SK-N-SH (cell line): ENCODE results near the gene OR4N5. TPM values are rescaled to one million over a fixed set of nuclear protein-coding genes. Genes with fewer than 3 reads are reported as not detected.

Experiments used
- CTCF ChIA-PET: fragments of 300-600, 350-600 bp; formaldehyde crosslinking; extraction: SDS; loops from one replicate; lab custom pipeline; 2021; lab: Yijun Ruan, JAX
- POLR2A ChIA-PET: fragments of 350-600 bp; sonication (Branson Sonifier 250); formaldehyde crosslinking; extraction: SDS; loops from one replicate; lab custom pipeline; 2020; ENCODE audit warnings: antibody characterized with exemption, inconsistent platforms; lab: Yijun Ruan, JAX
- DNase-seq: peaks from one replicate; pipeline ENCODE4 v3.0.0; 2012
- H2AFZ ChIP-seq: fragments of 200-600 bp; sonication (generic); 2 replicates; pipeline ENCODE4 v1.8.1; 2016; ENCODE audit warnings: antibody characterized with exemption, mild to moderate bottlenecking, low read depth
- H3F3A ChIP-seq: fragments of 200-600 bp; sonication (generic); replicated peaks from 2 replicates; pipeline ENCODE3; 2016; ENCODE audit warnings: antibody characterized with exemption, mild to moderate bottlenecking; ENCODE audit not compliant: insufficient read depth
- H3K27ac ChIP-seq, 2 experiments: fragments of 200-500 bp in 1 of 2; fragments of 200-600 bp in 1 of 2; sonication (Bioruptor generic) in 1 of 2; sonication (generic), shearing (Covaris generic) in 1 of 2; 2 replicates each; pipeline versions ENCODE4 v1.5.1 to v1.6.1; 2014 to 2016; ENCODE audit warnings: low read depth in 2 of 2, inconsistent platforms in 1 of 2, low read length in 1 of 2, mild to moderate bottlenecking in 1 of 2, mixed read lengths in 1 of 2
- H3K27me3 ChIP-seq: fragments of 200-600 bp; sonication (generic), shearing (Covaris generic); 2 replicates; pipeline ENCODE4 v1.6.1; 2016; ENCODE audit warnings: mixed run types; ENCODE audit not compliant: insufficient read depth
- H3K36me3 ChIP-seq, 2 experiments: fragments of 200-500 bp in 1 of 2; fragments of 200-600 bp in 1 of 2; sonication (Bioruptor generic) in 1 of 2; sonication (generic) in 1 of 2; replicated peaks in 1 of 2; 2 replicates each; pipeline versions ENCODE3 to v1.5.1; 2014 to 2016; ENCODE audit warnings: low read length in 1 of 2, mild to moderate bottlenecking in 1 of 2; ENCODE audit not compliant: insufficient read depth in 2 of 2, control insufficient read depth in 1 of 2
- H3K4me1 ChIP-seq, 2 experiments: fragments of 200-500 bp in 1 of 2; fragments of 200-600 bp in 1 of 2; sonication (Bioruptor generic) in 1 of 2; sonication (generic), shearing (Covaris generic) in 1 of 2; 2 replicates each; pipeline versions ENCODE4 v1.5.1 to v1.6.1; 2014 to 2016; ENCODE audit warnings: low read depth in 1 of 2, low read length in 1 of 2, mixed run types in 1 of 2; ENCODE audit not compliant: insufficient read depth in 2 of 2, control insufficient read depth in 1 of 2
- H3K4me2 ChIP-seq: fragments of 200-600 bp; sonication (generic), shearing (Covaris generic); 2 replicates; pipeline ENCODE4 v1.6.1; 2017; ENCODE audit warnings: mixed run types
- H3K4me3 ChIP-seq, 2 experiments: fragments of 200-500 bp in 1 of 2; fragments of 200-600 bp in 1 of 2; sonication (Bioruptor generic) in 1 of 2; sonication (generic), shearing (Covaris generic) in 1 of 2; 2 replicates each; pipeline versions ENCODE4 v1.5.1 to v1.8.1; 2014 to 2016; ENCODE audit warnings: low read depth in 2 of 2, inconsistent platforms in 1 of 2, low read length in 1 of 2, mild to moderate bottlenecking in 1 of 2, mixed read lengths in 1 of 2, moderate library complexity in 1 of 2
- H3K79me2 ChIP-seq: fragments of 200-600 bp; sonication (generic); 2 replicates; pipeline ENCODE4 v1.8.1; 2017; ENCODE audit warnings: mild to moderate bottlenecking; ENCODE audit not compliant: insufficient read depth
- H3K9ac ChIP-seq: fragments of 200-600 bp; sonication (generic); 2 replicates; pipeline ENCODE4 v1.6.1; 2017; ENCODE audit warnings: mixed run types
- H3K9me2 ChIP-seq: fragments of 200-600 bp; sonication (generic); 2 replicates; pipeline ENCODE4 v1.6.1; 2017; ENCODE audit warnings: mixed run types
- H3K9me3 ChIP-seq: fragments of 200-600 bp; sonication (generic); 2 replicates; pipeline ENCODE4 v1.6.1; 2017; ENCODE audit warnings: mixed run types, mild to moderate bottlenecking, moderate library complexity
- H4K20me1 ChIP-seq: fragments of 200-600 bp; sonication (generic); 2 replicates; pipeline ENCODE4 v1.6.1; 2017; ENCODE audit warnings: mild to moderate bottlenecking, mixed run types; ENCODE audit not compliant: insufficient read depth
- CHD2 ChIP-seq: fragments of 150-350 bp; IDR thresholded peaks from 2 replicates; pipeline ENCODE4 v1.6.1; 2018; ENCODE audit warnings: low read length; ENCODE audit not compliant: partially characterized antibody
- CTCF ChIP-seq: fragments of 200-600 bp; sonication (generic); IDR thresholded peaks from 2 replicates; pipeline ENCODE4 v1.6.1; 2017; ENCODE audit warnings: antibody characterized with exemption, mild to moderate bottlenecking, moderate library complexity
- EZH2phosphoT487 ChIP-seq: fragments of 200-600 bp; sonication (generic); IDR thresholded peaks from 2 replicates; pipeline ENCODE4 v1.6.1; 2017; ENCODE audit warnings: low read depth, mixed run types, mild to moderate bottlenecking, antibody characterized with exemption, moderate library complexity, borderline replicate concordance
- FOXJ3 ChIP-seq: sonication (generic); formaldehyde crosslinking; IDR thresholded peaks from 2 replicates; pipeline ENCODE4 v1.5.1; 2020; ENCODE audit warnings: mild to moderate bottlenecking, missing genetic modification reagents
- GABPA ChIP-seq: IDR thresholded peaks from 2 replicates; pipeline ENCODE4 v1.4.0; 2012; ENCODE audit warnings: low read depth, mild to moderate bottlenecking
- IRF3 ChIP-seq: fragments of 150-350 bp; IDR thresholded peaks from 2 replicates; pipeline ENCODE4 v1.6.1; 2016; ENCODE audit warnings: mild to moderate bottlenecking, low read depth, low read length
- RAD21 ChIP-seq: IDR thresholded peaks from 2 replicates; pipeline ENCODE4 v1.6.1; 2012; ENCODE audit warnings: mild to moderate bottlenecking, low read length
- RCOR1 ChIP-seq: fragments of 150-350 bp; IDR thresholded peaks from 2 replicates; pipeline ENCODE4 v1.6.1; 2017; ENCODE audit warnings: antibody characterized with exemption, low read length
- TCF12 ChIP-seq: IDR thresholded peaks from 2 replicates; pipeline ENCODE4 v1.4.0; 2012
- TEAD4 ChIP-seq: IDR thresholded peaks from 2 replicates; pipeline ENCODE4 v1.4.0; 2012; ENCODE audit warnings: mild to moderate bottlenecking, borderline replicate concordance; ENCODE audit not compliant: insufficient read depth
- WGBS: methylation state at CpG from one replicate; pipeline ENCODE4 v1.1.6; 2017; ENCODE audit warnings: low lambda C conversion rate; 5-methylcytosine and 5-hydroxymethylcytosine counted together
- polyA plus RNA-seq, 3 experiments: library from polyadenylated mRNA; depleted of rRNA; stranded (reverse); fragments of >200 nt; gene quantifications; 2 replicates each; pipeline ENCODE4 v1.2.3, GENCODE V29; 2012
- TF ChIP-seq, protein P1 (sequence below): IDR thresholded peaks from 2 replicates; pipeline ENCODE4 v1.4.0; 2012; ENCODE audit warnings: low read depth, borderline replicate concordance
- TF ChIP-seq, protein P2 (sequence below): IDR thresholded peaks from 2 replicates; pipeline ENCODE4 v1.4.0; 2012; ENCODE audit warnings: low read depth
- TF ChIP-seq, protein P3 (sequence below): IDR thresholded peaks from 2 replicates; pipeline ENCODE4 v1.6.1; 2012; ENCODE audit warnings: mild to moderate bottlenecking, low read depth, low read length, moderate library complexity

Gene OR4N5
- polyA plus RNA-seq, 1 of the 3 experiments (the other 2 are of a cell fraction), result not detected

DNA sequence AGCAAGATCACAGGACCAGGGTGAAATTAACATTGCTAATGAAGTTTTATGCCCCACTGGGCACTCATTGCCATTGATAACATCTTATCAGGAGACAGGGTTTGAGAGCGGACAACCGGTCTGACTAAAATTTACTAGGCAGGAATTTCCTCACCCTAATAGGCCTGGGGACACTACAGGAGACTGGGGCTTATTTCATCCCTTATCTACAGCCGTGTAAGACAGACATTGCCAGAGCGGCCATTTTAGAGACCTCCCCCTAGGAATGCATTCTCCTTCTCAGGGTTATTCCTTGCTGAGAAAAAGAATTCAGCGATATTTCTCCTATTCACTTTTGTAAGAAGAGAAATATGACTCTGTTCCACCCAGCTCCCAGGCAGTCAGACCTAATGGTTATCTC lies 19.8 kb upstream of the OR4N5 start (continued):
- TF ChIP-seq TEAD4, result no peak
- TF ChIP-seq CHD2, result no peak

DNA sequence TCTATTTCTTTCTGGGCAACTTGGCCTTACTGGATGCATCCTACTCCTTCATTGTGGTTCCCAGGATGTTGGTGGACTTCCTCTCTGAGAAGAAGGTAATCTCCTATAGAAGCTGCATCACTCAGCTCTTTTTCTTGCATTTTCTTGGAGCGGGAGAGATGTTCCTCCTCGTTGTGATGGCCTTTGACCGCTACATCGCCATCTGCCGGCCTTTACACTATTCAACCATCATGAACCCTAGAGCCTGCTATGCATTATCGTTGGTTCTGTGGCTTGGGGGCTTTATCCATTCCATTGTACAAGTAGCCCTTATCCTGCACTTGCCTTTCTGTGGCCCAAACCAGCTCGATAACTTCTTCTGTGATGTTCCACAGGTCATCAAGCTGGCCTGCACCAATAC lies 5.3 kb downstream of the OR4N5 start:
- Histone ChIP-seq H2AFZ (no peak overlapping the region), H3K27me3 (peaks cover 6% of the 10 kb centered on the region; the same call in 1 of the 2 replicates), H3K79me2 (no peaks in the 10 kb centered on the region), H3F3A (no peaks in the 10 kb centered on the region), H3K36me3 (no peaks in the 10 kb centered on the region), H3K4me3 (no peak overlapping the region), H3K9ac (no peak overlapping the region), H4K20me1 (no peaks in the 10 kb centered on the region), H3K4me2 (no peak overlapping the region), H3K9me2 (no peaks in the 10 kb centered on the region), H3K4me1 (no peaks in the 10 kb centered on the region), H3K9me3 (no peaks in the 10 kb centered on the region; the same call in 1 of the 2 replicates), H3K27ac (no peak overlapping the region)
- ChIA-PET POLR2A (no interaction called here), CTCF (interaction anchor here (0.8 kb wide), 1 partner anchor 86 kb away, joined by 3 read pairs; no protein-coding TSS in a partner anchor)
- TF ChIP-seq RAD21, result no peak
- peak; percentile 29 for TF ChIP-seq CTCF
- TF ChIP-seq, protein P1, sequence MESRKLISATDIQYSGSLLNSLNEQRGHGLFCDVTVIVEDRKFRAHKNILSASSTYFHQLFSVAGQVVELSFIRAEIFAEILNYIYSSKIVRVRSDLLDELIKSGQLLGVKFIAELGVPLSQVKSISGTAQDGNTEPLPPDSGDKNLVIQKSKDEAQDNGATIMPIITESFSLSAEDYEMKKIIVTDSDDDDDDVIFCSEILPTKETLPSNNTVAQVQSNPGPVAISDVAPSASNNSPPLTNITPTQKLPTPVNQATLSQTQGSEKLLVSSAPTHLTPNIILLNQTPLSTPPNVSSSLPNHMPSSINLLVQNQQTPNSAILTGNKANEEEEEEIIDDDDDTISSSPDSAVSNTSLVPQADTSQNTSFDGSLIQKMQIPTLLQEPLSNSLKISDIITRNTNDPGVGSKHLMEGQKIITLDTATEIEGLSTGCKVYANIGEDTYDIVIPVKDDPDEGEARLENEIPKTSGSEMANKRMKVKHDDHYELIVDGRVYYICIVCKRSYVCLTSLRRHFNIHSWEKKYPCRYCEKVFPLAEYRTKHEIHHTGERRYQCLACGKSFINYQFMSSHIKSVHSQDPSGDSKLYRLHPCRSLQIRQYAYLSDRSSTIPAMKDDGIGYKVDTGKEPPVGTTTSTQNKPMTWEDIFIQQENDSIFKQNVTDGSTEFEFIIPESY, result no peak
- WGBS, result 1% methylated on average over 7 of the region's 7 CpGs
- no peak for DNase-seq

DNA sequence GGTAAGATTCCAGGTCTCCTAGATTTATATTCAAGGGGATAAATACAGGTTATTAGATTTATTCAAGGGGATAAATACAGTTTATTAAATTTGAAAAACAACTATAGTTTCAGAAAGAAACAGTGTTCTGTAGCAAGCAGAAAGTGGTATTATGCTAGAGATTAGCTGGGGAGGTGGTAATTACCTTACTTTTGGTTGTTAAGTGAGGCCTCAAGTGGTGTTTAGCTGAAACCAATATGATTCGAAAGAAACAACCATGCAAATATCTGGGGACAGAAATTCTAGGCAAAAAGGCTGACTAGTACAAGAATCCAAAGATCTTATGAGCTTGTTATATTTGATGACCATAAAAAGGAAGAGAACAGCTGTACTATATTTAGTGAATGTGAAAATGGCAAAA lies 6.2 kb downstream of the OR4N5 start:
- TF ChIP-seq FOXJ3 (CRISPR knock-in tag) (no peak), RCOR1 (no peak), EZH2phosphoT487 (no peak), IRF3 (no peak), TEAD4 (no peak), GABPA (no peak), TCF12 (no peak)
- TF ChIP-seq, protein P2, sequence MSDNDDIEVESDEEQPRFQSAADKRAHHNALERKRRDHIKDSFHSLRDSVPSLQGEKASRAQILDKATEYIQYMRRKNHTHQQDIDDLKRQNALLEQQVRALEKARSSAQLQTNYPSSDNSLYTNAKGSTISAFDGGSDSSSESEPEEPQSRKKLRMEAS, result no peak
- TF ChIP-seq, protein P3, sequence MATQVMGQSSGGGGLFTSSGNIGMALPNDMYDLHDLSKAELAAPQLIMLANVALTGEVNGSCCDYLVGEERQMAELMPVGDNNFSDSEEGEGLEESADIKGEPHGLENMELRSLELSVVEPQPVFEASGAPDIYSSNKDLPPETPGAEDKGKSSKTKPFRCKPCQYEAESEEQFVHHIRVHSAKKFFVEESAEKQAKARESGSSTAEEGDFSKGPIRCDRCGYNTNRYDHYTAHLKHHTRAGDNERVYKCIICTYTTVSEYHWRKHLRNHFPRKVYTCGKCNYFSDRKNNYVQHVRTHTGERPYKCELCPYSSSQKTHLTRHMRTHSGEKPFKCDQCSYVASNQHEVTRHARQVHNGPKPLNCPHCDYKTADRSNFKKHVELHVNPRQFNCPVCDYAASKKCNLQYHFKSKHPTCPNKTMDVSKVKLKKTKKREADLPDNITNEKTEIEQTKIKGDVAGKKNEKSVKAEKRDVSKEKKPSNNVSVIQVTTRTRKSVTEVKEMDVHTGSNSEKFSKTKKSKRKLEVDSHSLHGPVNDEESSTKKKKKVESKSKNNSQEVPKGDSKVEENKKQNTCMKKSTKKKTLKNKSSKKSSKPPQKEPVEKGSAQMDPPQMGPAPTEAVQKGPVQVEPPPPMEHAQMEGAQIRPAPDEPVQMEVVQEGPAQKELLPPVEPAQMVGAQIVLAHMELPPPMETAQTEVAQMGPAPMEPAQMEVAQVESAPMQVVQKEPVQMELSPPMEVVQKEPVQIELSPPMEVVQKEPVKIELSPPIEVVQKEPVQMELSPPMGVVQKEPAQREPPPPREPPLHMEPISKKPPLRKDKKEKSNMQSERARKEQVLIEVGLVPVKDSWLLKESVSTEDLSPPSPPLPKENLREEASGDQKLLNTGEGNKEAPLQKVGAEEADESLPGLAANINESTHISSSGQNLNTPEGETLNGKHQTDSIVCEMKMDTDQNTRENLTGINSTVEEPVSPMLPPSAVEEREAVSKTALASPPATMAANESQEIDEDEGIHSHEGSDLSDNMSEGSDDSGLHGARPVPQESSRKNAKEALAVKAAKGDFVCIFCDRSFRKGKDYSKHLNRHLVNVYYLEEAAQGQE, result no peak
- no peak overlapping the region for H3K4me2 ChIP-seq
- H3K9ac ChIP-seq, result no peak overlapping the region
- no peak overlapping the region for H2AFZ ChIP-seq
- H3K4me3 ChIP-seq, result no peak overlapping the region
- no peak for DNase-seq
- H3K27ac ChIP-seq, result no peak overlapping the region
- no peaks in the 10 kb centered on the region for H3K79me2 ChIP-seq
- no peaks in the 10 kb centered on the region for H3F3A ChIP-seq
- H3K9me3 ChIP-seq, result no peaks in the 10 kb centered on the region; the same call in 1 of the 2 replicates
- peaks cover 5% of the 10 kb centered on the region; the same call in 1 of the 2 replicates for H3K27me3 ChIP-seq
- POLR2A ChIA-PET, result no interaction called here
- no peaks in the 10 kb centered on the region for H3K9me2 ChIP-seq
- H3K36me3 ChIP-seq, result no peaks in the 10 kb centered on the region
- WGBS, result 3% methylated on average over 1 of the region's 1 CpG
- H4K20me1 ChIP-seq, result no peaks in the 10 kb centered on the region
- H3K4me1 ChIP-seq, result no peaks in the 10 kb centered on the region
- CTCF ChIA-PET, result interaction anchor here (0.8 to 1.1 kb wide), 3 partner anchors 10 to 87 kb away, joined by 3 read pairs; no protein-coding TSS in a partner anchor
